GM19193 (cell line): ENCODE results near the gene MDFI.

Experiments used
- POLR2A ChIP-seq: IDR thresholded peaks from 4 replicates; pipeline ENCODE4 v1.6.1; 2011; ENCODE audit not compliant: insufficient read depth, insufficient read length; ENCODE audit errors: extremely low read depth

Gene MDFI

DNA sequence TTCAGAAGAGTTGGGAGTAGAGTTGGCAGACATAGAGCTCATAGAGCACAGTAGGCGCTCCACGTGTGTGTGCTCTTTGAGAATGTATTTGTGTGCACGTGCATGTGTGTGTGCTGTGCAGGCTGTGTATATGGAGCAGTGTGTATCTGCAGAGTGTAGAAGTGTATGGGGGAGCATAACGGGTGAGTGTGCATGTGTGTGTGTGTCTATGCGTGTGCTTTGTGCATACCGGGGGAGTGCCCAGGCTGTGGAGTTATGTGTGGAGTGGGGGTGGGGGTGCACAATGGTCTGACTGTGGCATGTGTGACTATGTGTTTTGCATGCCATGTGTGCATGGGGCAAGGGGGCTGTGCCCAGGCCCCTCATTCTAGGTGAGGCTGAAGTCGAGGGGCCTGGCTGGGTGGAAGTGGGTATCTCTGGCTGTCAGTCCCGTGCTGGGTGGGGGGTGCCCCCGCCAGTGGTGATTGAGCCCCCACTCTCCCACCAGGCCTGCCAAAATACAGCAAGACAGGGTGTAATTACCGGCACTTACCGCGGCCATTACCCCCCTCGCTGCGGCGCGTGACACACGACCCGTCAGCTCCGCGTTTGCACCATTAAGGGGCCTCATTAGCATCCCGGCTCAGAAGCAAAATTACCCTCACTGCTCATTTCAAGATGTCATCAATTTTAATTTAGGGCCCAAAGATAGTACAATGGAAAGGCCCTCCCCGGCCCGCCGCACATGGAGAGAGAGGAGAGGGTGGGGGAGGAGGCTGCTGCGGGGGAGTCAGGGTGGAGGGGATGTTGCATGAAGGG is 39.1 kb downstream of the MDFI start:
- no peak for TF ChIP-seq POLR2A

DNA sequence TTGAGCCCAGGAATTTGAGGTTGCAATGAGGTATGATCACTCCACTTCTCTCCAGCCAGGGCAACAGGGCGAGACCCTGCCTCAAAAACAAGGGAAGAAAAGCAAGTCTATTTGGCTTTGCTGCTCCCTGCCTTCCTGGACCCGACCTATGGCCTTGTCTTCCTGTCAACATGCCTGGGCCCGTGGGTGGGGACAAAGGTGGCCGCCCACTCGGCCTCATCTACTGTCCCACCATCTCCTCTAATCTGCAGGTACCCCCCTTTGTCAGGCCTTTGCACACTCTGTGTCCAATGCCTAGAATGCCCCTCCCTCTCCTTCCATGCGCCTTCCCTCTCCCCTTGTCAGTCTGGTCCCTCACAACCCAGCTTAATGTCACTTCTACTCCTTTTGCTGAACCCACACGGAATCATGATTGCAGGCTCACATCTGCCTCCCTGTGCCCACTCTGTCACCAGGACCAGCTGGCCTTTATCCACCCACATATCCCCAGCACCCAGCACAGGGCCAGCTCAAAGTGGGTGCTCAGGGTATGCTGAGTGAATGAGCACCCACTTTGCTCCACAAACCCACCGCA is 40.3 kb downstream of the MDFI start:
- no peak for TF ChIP-seq POLR2A

DNA sequence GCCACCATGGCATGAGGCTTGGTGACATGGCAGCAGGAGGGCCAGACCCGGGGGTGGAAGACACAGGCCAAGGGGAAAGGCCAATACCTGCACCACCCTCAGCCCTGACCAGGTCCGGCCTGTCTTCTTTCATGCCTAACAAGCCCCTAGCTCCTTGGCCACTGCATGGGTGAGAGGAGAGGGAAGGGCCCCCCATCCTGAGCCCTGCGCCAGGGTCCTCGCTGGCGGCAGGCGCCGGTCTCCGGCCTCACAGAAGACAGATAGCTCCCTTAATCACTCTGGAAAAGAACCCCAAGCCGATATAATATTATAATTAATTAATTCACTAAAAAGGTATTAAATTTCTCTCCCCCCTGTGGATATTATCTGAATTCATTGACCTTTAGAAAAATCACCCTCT is 41.4 kb downstream of the MDFI start:
- TF ChIP-seq POLR2A, result no peak

- TF ChIP-seq POLR2A, result no peak
Observed at GRCh38 chr6:41680182-41680965, 42.1 kb downstream of the MDFI start.

GRCh38 chr6:41682056-41682477 is 43.8 kb downstream of the MDFI start:
- TF ChIP-seq POLR2A, result no peak

- TF ChIP-seq POLR2A, result no peak
Observed at GRCh38 chr6:41682497-41683272, 44.4 kb downstream of the MDFI start.

GRCh38 chr6:41683273-41683522 is 44.9 kb downstream of the MDFI start:
- TF ChIP-seq POLR2A, result no peak

- TF ChIP-seq POLR2A, result peak; percentile 37
Observed at GRCh38 chr6:41683523-41684310, 45.4 kb downstream of the MDFI start.

GRCh38 chr6:41684311-41685180 is 46.3 kb downstream of the MDFI start:
- TF ChIP-seq POLR2A, result no peak

DNA sequence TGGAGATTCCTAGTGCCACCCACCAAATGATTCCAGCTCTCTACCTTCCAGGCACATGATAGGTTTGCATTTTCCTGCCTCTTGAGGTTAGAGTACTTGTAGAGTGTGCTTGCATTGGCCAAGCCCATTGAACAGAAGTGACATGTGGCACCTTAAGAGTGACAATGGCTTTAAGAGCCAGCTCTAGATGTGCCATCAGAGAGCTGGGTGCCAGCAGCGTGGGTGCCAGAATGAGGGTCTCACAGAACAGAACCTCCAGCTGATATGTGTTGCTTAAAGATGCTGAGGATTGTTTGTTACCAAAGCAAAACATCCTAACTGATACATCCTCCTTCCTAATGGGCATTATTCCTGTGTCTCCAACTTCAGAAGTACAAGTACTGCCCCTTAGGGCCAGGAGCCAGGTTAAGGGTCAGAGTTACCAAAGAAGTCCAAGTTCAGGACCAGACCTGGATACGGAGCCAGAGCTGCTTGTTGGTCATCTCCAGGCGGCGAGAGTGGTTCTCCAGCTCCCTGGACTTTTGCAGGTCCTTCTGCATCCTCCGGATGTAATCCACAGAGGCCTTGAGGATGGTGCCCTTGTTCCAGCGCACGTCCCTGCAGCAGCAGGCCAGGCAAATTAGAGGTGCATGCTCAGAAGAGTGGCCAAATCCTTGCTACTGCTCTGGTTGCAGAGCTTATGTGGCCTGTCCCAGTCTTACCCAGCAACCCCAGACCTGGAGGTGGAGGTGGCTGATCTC is 47.5 kb downstream of the MDFI start:
- TF ChIP-seq POLR2A, result no peak

DNA sequence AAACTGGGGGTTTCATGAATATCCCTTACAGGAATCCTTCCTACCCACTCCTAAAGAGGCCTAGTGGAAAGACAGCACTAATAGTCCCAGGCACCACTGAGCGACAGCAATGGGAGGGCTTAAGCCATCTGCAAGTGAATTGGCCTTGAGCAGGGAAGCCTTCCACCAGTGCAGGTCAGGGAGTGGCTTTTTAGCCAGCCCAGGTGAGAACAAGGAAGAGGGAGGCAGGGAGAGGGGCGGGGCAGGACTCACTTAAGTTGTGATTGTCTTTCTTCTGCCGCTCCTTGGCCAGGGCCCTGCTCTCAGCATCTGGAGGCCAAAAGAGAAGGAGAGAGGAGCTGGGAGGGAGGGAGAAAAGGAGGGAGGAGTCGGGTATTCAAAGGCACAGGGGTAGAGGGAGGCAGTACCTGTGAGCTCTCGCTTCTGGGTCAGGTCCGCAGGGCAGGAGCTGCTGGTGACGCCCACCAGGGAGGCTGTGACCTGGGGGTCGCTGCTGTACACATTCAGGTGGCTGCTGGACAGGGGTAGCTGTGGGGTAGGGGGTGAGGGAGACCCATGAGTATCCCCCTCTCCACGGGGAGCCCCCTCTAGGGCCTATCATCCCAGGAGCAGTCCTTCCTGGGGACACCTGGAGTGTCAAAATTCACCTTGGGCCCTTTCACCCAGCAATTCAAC is 49.4 kb downstream of the MDFI start:
- TF ChIP-seq POLR2A, result no peak

DNA sequence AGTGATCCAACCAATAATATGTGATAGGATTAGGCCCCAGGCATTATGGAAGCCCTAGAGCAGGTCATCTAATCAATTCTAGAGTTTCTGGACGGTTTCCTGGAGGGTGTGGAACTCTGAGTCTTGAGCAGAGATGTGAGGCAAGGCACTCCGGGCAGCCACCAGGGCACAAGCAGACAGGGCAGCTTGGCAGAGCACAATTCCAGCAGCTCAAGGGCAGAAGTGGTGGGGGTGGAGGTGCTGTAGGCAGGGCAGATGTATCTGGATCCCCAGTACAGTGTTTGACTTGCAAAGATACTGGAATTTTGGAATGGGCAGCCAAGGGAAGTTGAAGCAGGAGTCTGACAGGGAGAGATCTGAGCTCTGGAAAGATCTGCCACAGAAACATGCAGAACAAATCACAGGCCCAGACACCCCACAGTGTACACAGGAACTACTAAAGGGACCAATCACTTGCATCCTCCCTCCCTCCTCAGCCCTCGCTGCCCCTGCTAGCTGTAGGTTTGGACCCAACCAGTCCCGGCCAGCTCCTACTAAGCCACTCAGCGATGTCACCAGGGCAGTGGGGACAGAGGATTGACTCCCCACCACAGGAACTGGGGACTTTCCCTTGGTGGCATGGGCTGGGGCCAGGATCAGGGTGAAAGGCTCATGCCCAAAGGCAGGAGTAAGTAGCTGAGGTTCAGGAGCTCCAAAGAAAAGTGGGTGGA is 50.1 kb downstream of the MDFI start:
- TF ChIP-seq POLR2A, result no peak
